OCI-LY3 (cell line): ENCODE results near the gene PPDPF.

ENCODE experiments used
- EZH2phosphoT487 ChIP-seq: fragments of 200-600 bp; shearing (Covaris generic); IDR thresholded peaks from 2 replicates; pipeline ENCODE4 v1.6.1; 2018; ENCODE audit warnings: antibody characterized with exemption, mixed run types, low read depth
- TF ChIP-seq, protein P1 (sequence below): fragments of 200-600, 300-600 bp; sonication (generic); IDR thresholded peaks from 2 replicates; pipeline ENCODE4 v1.5.1; 2014; ENCODE audit warnings: antibody characterized with exemption, low read length, low read depth

DNA sequence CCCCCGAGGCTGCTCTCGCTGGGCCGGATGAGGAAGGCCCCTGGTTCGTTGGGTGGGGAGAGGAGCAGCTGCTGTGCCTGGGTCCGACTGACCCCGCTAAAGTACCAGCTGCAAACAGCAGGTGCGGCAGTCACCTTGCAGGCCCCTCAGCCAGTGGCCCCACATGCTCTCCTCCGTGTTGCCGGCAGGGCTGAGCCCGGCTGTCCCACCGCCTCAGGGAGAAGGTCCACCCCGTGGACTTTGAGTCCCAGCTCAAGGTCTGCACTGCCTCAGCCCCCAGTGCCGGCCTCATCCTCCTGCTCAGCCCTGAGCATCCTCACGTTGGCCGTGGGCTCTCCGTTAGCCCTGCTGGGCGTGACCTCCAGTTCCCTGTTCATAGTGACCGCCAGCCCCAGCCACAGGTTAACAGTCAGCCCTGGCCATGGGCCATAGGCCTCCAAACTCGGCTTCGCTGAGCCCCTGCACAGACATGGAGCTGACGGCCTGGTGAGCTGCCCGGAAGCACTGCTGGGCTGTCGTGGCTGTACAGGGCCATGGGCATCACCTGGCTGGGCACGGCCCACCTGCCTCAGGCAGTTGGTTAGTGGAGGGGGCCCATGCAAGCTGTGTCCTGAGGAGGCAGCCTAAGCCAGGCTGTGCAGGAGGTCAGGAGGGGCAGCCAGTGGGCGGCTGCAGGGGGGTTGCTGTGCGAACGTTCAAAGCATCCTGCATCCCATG is 23.8 kb downstream of the PPDPF start:
- TF ChIP-seq, protein P1, sequence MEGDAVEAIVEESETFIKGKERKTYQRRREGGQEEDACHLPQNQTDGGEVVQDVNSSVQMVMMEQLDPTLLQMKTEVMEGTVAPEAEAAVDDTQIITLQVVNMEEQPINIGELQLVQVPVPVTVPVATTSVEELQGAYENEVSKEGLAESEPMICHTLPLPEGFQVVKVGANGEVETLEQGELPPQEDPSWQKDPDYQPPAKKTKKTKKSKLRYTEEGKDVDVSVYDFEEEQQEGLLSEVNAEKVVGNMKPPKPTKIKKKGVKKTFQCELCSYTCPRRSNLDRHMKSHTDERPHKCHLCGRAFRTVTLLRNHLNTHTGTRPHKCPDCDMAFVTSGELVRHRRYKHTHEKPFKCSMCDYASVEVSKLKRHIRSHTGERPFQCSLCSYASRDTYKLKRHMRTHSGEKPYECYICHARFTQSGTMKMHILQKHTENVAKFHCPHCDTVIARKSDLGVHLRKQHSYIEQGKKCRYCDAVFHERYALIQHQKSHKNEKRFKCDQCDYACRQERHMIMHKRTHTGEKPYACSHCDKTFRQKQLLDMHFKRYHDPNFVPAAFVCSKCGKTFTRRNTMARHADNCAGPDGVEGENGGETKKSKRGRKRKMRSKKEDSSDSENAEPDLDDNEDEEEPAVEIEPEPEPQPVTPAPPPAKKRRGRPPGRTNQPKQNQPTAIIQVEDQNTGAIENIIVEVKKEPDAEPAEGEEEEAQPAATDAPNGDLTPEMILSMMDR = no peak
- TF ChIP-seq EZH2phosphoT487 = no peak
